ENCODE data around the gene DNMT1. TPM values are rescaled to one million over a fixed set of nuclear protein-coding genes. Genes with fewer than 3 reads are reported as not detected.

DNMT1 gene
- total RNA-seq, 1 experiment from 2014 or later: 144 TPM

DNA sequence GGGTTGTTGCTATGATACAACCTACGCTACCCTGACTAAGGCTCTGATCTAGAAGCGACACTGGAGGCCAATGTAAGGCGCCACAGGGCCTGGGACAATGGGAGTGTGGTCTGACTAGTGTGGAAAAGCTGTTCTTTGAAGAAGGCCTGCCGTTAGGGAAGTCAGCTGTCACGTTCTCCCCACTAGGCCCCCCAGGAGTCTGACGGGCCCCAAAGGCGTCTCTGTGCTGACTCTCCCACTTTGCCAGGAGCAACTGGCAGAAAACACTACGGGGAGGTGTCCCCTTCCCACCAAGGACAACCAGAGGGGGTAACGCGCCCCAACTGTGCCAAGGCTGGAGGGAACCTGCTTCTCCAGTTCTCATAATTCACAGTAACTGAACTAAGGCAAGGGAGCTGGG lies 49.7 kb downstream of the DNMT1 start:
- BruUV-seq (replicated peaks): no TSS peak
- POLR2A ChIA-PET: no interaction called here
- peaks cover 87% of the 10 kb centered on the region for H3K36me3 Mint-ChIP-seq (ENCODE audit: insufficient read depth, unreplicated experiment)

DNA sequence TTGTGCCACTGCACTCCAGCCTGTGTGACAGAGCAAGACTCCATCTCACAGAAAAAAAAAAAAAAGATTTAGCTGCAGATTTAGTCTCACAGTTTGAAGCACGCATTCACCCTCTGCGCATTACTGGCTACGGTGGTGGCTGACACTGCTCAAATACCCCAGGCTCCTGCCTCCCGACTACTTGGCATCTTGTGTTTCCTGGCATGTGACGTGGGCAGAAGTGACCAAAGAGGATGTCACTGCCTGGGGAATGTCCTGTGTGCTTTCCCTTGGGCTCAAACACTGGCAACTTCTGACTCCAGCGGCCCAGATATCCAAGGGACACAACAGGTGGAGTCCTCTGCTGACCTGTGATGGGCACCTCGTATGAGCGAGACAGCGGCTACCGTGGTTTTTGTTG lies 50.4 kb downstream of the DNMT1 start:
- H3K4me3 ChIP-seq (ENCODE audit: low read depth, low read length): no peak overlapping the region
- intact Hi-C loops (cut with micrococcal nuclease; ENCODE audit: unreplicated experiment): no loop called here
- Mint-ChIP-seq H3K9me3 (ENCODE audit: unreplicated experiment) (no peaks in the 10 kb centered on the region), H3K4me3 (ENCODE audit: unreplicated experiment) (no peak overlapping the region), H3K27me3 (ENCODE audit: insufficient read depth, unreplicated experiment) (no peaks in the 10 kb centered on the region), H3K27ac (ENCODE audit: unreplicated experiment) (no peak overlapping the region), H3K4me1 (ENCODE audit: low read depth, unreplicated experiment) (no peaks in the 10 kb centered on the region), H3K36me3 (ENCODE audit: insufficient read depth, unreplicated experiment) (peaks cover 87% of the 10 kb centered on the region)
- TF ChIP-seq, protein P1, sequence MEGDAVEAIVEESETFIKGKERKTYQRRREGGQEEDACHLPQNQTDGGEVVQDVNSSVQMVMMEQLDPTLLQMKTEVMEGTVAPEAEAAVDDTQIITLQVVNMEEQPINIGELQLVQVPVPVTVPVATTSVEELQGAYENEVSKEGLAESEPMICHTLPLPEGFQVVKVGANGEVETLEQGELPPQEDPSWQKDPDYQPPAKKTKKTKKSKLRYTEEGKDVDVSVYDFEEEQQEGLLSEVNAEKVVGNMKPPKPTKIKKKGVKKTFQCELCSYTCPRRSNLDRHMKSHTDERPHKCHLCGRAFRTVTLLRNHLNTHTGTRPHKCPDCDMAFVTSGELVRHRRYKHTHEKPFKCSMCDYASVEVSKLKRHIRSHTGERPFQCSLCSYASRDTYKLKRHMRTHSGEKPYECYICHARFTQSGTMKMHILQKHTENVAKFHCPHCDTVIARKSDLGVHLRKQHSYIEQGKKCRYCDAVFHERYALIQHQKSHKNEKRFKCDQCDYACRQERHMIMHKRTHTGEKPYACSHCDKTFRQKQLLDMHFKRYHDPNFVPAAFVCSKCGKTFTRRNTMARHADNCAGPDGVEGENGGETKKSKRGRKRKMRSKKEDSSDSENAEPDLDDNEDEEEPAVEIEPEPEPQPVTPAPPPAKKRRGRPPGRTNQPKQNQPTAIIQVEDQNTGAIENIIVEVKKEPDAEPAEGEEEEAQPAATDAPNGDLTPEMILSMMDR (IDR thresholded peaks at IDR 0.05; ENCODE audit: insufficient read depth in 1 of 2, low read depth in 1 of 2, low read length in 1 of 2, severe bottlenecking in 1 of 2, unreplicated experiment in 1 of 2): no peak
- H3K27me3 ChIP-seq (replicated peaks; ENCODE audit: control insufficient read depth, insufficient read depth, low read length): no peaks in the 10 kb centered on the region
- ChIA-PET POLR2A (no interaction called here), CTCF (no interaction called here)
- DNase-seq: no peak
- no peaks in the 10 kb centered on the region for H3K36me3 ChIP-seq (ENCODE audit: control insufficient read depth, insufficient read depth, low read length)
- no peaks in the 10 kb centered on the region for H3K4me1 ChIP-seq
- BruUV-seq (replicated peaks): no TSS peak
- H3K9me3 ChIP-seq: no peaks in the 10 kb centered on the region

More for the DNA sequence above, 49.7 kb downstream of the DNMT1 start:
- Mint-ChIP-seq H3K4me3 (ENCODE audit: unreplicated experiment) (no peak overlapping the region), H3K4me1 (ENCODE audit: low read depth, unreplicated experiment) (no peaks in the 10 kb centered on the region), H3K27me3 (ENCODE audit: insufficient read depth, unreplicated experiment) (no peaks in the 10 kb centered on the region), H3K9me3 (ENCODE audit: unreplicated experiment) (no peaks in the 10 kb centered on the region), H3K27ac (ENCODE audit: unreplicated experiment) (no peak overlapping the region)
- no peak for DNase-seq
- Histone ChIP-seq H3K36me3 (ENCODE audit: control insufficient read depth, insufficient read depth, low read length) (no peaks in the 10 kb centered on the region), H3K9me3 (no peaks in the 10 kb centered on the region), H3K27me3 (replicated peaks; ENCODE audit: control insufficient read depth, insufficient read depth, low read length) (no peaks in the 10 kb centered on the region), H3K4me3 (ENCODE audit: low read depth, low read length) (no peak overlapping the region), H3K4me1 (no peaks in the 10 kb centered on the region)
- intact Hi-C loops (cut with micrococcal nuclease; ENCODE audit: unreplicated experiment): no loop called here
- CTCF ChIA-PET: no interaction called here
- TF ChIP-seq, protein P1 (IDR thresholded peaks at IDR 0.05; ENCODE audit: insufficient read depth in 1 of 2, low read depth in 1 of 2, low read length in 1 of 2, severe bottlenecking in 1 of 2, unreplicated experiment in 1 of 2): no peak

DNA sequence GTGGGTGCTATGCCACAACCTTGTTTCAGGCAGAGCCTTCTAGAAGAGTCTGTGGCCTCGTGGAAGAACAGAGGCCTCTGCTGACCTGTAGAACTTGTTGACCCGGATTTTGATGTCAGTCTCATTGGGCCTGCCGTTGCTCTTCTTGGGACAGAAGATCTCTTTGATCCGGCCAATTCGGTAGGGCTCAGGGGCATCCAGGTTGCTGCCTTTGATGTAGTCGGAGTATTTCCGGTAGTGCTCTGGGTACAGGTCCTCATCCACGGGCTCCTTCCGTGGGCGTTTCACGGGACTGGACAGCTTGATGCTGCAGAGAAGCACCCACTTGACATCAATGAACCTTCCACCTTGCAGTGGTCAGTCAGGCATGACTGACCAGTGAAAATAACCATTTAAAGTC lies 51.1 kb downstream of the DNMT1 start:
- DNase-seq: no peak
- intact Hi-C loops (cut with micrococcal nuclease; ENCODE audit: unreplicated experiment): no loop called here
- ChIA-PET POLR2A (no interaction called here), CTCF (no interaction called here)
- Mint-ChIP-seq H3K27me3 (ENCODE audit: insufficient read depth, unreplicated experiment) (no peaks in the 10 kb centered on the region), H3K4me1 (ENCODE audit: low read depth, unreplicated experiment) (no peaks in the 10 kb centered on the region), H3K4me3 (ENCODE audit: unreplicated experiment) (no peak overlapping the region), H3K27ac (ENCODE audit: unreplicated experiment) (no peak overlapping the region), H3K36me3 (ENCODE audit: insufficient read depth, unreplicated experiment) (peaks cover 86% of the 10 kb centered on the region), H3K9me3 (ENCODE audit: unreplicated experiment) (no peaks in the 10 kb centered on the region)
- H3K4me3 ChIP-seq (ENCODE audit: low read depth, low read length): no peak overlapping the region
- H3K4me1 ChIP-seq: no peaks in the 10 kb centered on the region
- no peaks in the 10 kb centered on the region for H3K9me3 ChIP-seq
- no peaks in the 10 kb centered on the region for H3K27me3 ChIP-seq (replicated peaks; ENCODE audit: control insufficient read depth, insufficient read depth, low read length)
- no peaks in the 10 kb centered on the region for H3K36me3 ChIP-seq (ENCODE audit: control insufficient read depth, insufficient read depth, low read length)
- TF ChIP-seq, protein P1 (IDR thresholded peaks at IDR 0.05; ENCODE audit: insufficient read depth in 1 of 2, low read depth in 1 of 2, low read length in 1 of 2, severe bottlenecking in 1 of 2, unreplicated experiment in 1 of 2): no peak
- BruUV-seq (replicated peaks): no TSS peak

Data from Caco-2 (cell line).